ENCODE results near the gene ZNF653.
"Not testable (repeated sequence)": the region's sequence is repeated elsewhere in the genome, so short reads cannot be mapped to it uniquely, and the experiment has no call there.

Gene ZNF653

GRCh38 chr19:11456659-11457058 lies 49.0 kb downstream of the ZNF653 start:
- DNase-seq, result no peak

GRCh38 chr19:11455233-11455554 lies 50.4 kb downstream of the ZNF653 start:
- not testable (repeated sequence) for DNase-seq

DNA sequence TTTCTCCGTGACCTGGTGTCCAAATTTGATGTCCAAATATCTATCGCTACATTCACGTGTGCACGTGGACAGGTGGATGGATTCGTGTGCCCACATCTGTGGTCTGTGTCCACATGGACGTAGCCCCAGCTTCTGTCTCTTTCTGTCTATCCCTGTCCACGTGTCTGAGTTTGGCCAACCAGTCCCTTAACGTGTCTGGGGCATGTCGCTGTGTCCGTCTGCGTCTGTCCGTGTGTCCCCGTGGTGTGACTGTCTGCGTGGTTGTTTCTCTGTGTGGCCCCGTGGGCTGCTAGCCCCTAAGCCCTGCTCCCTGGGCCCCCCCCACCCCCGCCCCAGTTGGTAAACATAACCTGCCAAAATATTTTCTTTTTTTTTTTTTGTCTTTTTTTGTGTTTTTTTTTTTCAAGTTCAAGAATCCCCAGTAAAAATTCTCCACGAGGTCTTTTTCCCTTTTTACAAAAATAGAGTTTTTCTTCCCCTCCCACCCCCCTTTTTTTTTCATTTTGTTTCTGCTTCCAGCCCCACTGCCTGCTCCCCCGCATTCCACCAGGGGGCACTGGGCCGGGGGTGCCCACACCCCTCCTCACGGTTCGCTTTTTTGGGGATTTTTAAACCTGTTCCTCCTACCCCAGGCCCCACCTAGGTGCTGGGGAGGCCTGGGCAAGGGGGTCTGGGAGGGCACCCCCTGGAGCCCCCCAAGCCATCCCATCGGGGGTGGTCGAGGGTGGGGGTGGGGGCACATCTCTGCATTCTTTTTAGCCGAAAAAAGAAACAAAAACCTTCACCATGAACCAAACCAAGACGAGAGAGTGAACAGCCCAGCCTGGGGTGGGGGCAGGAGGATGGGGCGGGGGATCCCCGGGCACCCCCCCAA lies 51.9 kb downstream of the ZNF653 start:
- DNase-seq, result no peak

DNA sequence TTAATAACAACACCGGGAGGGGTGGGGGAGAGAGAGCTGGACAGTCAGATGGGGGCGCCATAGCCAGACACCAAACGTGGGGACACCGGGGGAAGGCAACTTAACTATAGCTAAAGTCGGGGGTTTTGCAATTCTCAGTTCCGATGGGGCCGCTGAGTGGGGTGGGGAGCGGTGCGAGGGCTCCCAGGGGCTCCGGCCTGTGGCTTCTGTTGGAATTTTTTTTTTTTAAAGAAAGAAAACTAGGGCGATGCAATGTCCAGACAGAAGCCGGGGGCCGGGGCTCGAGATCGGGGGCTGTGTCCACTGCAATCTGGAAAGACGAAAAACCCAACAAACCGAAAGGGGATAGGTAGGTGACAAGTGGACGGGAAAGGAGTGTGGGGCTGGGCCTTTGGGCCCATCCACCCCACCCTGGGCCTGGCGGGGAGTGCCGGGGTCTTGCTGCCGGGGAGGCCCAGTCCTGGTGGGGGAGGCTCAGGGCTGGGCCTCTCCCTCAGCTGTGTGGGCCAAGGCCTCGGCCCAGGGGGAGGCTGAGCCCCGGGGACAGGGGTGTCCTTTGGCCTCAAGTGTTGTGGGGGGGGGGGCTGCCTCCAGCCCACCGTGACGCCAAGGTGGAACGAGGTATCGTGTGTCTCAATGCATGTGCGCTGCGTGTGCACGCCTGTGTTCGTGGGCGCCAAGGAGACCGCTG lies 52.9 kb downstream of the ZNF653 start:
- no peak for DNase-seq

- no peak for DNase-seq
These were observed 53.6 kb downstream of the ZNF653 start for GRCh38 chr19:11451871-11452619.

GRCh38 chr19:11451327-11451870 lies 54.2 kb downstream of the ZNF653 start:
- DNase-seq, result no peak

- no peak for DNase-seq
These were observed 54.9 kb downstream of the ZNF653 start for GRCh38 chr19:11450570-11451326.

GRCh38 chr19:11448923-11449554 lies 56.6 kb downstream of the ZNF653 start:
- no peak for DNase-seq

- no peak for DNase-seq
These were observed 57.2 kb downstream of the ZNF653 start for GRCh38 chr19:11448410-11448809.

DNA sequence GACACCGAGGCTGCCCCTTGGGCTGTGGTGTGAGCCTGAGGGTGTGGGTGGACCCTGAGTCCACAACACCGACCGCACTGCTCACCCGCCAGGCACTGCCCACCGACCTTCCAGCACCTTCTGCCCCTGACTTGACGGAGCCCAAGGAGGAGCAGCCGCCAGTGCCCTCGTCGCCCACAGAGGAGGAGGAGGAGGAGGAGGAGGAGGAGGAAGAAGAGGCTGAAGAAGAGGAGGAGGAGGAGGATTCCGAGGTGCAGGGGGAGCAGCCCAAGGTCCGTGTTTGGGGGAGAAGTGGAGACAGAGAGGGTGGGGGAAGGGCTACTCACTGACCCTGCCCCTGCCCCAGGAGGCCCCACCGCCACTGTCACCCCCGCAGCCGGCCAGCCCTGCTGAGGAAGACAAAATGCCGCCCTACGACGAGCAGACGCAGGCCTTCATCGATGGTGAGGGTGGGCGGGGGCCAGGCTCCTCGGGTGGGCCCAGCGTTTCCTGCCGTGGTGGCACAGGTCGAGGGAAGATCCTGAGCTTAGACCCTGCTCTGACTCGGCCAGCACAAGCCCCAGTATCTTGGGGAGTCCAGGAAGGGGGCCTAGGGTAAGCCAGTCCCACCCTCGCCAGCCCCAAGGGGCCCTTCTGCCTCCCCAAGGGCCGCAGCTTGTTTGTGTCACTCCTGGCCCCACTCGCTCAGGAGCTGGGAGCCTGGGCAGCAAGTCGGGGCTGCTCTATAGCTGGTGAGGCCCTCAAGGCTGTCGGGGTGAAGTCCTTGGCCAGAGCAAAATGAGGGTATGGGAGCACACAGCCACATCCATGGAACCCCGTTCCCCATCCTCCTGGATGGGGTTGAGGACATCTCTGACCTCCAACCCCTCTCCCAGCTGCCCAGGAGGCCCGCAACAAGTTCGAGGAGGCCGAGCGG lies 58.0 kb downstream of the ZNF653 start:
- no peak for DNase-seq

DNA sequence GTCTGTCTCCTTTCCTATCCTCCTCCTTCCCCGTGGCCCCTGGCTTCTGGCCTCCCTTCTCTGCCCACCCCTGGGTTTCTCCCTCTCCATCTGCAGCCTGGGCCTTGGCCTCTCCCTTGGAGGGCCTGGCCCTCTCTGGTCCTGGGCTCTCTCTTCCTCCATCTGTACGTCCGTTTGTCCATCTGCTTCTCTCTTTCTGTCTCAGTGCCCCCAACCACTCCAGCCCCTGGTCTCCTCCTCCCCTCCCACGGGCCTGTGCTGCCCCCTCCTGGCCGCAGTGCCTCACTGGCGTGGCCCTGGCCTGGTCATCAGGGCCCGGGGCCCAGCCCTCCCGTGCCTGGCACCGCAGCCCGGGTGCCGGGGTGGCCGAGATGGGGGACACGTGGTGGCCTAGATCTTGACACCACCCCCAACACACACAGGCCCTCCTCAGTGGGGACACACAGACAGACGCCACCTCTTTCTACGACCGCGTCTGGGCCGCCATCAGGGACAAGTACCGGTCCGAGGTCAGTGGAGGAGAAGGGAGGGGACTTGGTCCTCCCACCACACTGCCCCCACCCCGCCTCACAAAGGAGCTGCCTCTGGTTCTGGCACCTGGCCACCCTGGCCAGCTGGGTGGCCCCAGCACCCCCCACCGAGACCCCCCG lies 58.9 kb downstream of the ZNF653 start:
- DNase-seq, result peak; percentile 28

DNA sequence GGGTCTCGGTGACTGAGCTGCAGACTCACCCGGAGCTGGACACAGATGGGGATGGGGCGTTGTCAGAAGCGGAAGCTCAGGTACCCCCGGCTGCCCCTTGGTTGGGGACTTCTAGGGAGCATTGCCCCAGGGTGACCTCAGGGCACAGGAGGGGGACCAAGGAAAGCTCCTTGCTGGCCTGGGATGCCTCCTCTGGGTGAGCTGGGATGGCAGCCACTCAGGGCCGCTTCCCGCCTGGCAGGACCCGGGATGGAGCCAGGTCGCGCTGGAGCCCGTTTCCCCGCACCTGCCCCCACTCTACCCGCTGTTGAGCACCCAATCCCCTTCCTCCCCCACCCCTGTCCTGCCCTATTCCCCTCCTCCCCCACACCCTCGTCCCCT lies 59.4 kb downstream of the ZNF653 start:
- no peak for DNase-seq

DNA sequence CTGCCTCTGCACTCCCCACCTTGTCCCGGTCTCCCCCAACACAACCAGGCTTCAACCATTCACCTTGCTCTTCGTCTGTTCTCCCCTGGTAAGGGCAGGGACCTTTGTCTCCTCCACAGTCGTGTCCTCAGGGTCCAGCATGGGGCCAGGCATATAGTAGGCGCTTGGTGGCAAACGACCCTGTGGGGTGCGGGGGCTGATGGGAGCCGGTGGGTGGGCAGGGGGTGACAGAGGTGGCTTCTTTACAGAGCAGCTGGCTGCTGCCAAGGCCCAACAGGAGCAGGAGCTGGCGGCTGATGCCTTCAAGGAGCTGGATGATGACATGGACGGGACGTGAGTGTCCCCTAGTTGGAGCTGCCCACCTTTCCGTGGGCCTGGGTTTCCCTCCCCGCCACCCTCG lies 60.5 kb downstream of the ZNF653 start:
- no peak for DNase-seq

GRCh38 chr19:11444059-11444458 lies 61.6 kb downstream of the ZNF653 start:
- no peak for DNase-seq

DNA sequence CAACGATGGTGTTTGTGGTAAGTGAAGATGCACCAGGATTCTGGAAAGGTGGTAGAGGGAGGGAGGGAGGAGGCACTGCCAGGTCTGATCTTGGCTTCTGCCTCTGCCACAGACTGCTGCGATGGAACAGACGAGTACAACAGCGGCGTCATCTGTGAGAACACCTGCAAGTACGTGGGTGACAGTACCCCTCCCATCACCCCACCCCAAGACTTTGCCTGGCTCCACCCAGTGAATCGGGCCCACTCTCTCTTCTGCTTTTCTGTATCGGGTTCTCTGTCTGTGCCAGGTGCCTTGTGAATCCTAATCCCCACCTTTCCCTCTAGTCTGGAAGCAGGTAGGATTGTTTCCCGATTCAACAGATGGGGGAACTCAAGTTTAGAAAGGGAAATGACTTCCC lies 67.7 kb downstream of the ZNF653 start:
- DNase-seq, result no peak

DNA sequence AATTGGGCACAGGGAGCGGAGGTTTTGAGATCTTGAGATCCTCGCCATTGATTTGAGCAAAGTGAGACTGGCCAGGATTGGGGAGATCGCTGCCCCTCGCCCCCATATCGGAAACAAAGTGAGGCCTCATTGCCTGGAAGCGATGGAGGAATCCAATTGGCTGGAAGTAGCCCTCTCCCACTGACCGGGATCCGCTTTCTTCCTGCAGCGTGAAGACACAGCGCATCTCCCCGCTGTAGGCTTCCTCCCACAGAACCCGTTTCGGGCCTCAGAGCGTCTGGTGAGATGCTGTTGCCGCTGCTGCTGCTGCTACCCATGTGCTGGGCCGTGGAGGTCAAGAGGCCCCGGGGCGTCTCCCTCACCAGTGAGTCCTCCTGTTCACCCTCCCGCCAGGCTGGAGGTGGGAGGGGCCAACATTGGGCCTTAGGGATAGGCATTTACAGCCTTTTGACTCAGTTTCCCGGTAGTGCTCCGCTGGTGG lies 69.8 kb downstream of the ZNF653 start:
- no peak for DNase-seq

DNA sequence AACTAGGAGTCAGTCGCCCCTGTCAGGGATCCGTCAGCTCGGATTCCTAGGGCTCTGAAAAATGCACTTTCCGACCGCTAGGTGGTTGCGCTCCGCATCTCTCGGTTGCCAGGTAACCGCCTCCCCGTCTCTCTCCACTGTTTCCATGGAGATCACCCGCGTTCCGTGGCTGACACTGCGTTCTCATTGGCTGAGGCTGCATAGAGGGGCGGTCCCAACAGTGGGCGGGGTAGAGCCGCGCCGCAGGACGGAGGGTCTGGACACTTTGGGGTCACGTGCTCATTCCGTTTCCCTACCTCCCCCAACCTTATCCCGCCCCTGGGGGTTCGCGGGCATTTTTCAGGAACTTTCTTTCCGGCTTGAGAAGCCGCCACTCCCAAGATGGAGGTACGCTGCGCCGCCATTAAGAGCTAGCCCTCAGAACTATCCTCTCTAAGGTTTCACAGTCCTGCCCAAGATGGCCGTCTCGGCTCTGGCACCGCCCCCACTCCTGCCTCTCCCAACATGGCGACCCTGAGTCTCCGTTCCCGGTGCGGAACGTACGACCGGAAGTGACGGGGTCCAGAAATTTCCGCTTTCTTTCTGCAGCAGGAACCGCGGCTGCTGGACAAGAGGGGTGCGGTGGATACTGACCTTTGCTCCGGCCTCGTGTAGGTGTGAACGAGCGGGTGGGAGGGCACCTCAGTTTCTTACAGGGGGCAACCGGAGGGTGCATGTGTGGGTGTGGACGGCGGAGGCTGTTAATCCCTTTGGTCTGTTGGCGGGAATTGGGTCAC lies 70.4 kb downstream of the ZNF653 start, which contains the start of the genes ODAD3 and PRKCSH:
TSS of gene ODAD3 (minus strand) at position 65 of the 776 bp plus-strand sequence. CDS start 105 bp downstream, outside the sequence.
TSS of gene PRKCSH (plus strand) at position 579 of the 776 bp plus-strand sequence. CDS start 483 bp downstream, outside the sequence.
- DNase-seq, result peak; percentile 100

DNA sequence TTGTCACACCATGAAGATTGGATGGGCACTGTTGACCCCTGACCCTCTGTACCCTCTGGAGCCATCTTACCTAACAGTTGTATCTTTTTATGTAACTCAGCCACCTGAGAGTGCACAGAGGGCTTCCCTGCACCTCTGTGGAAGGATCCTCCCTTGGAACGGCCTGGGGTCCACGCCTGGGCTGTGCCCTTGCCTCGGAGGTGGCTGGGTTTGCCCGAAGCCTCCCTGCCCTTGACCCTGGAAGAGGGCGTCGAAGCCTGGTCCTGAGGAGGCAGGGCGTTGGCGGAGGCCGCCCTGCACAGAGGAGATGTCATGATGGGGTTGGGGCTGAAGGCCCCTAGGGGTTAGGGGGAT lies 71.0 kb downstream of the ZNF653 start:
- no peak for DNase-seq

DNA sequence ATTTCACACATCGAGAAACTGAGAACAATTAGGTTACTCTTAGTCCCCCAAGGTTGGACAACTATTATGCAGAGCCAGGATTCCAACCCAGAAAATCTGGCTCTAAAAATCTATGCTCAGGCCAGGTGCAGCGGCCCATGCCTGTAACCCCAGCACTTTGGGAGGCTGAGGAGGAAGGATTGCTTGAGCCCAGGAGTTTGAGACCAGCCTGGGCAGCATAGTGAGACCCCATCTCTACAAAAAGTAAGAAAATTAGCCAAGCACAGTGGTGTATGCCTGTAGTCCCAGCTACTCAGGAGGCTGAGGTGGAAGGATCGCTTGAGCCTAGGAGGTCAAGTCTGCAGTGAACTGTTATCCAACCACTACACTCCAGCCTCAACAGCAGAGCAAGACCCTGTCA lies 72.1 kb downstream of the ZNF653 start:
- DNase-seq, result not testable (repeated sequence)
